Stimulated activated CD4-positive, alpha-beta T cell treated with anti-CD3 and anti-CD28 coated beads, TNF-alpha, amount 100 ng/mL, for 24 hours (primary cell): ENCODE results near the gene INSC.

Source experiments
- DNase-seq, 3 experiments: peaks; one replicate each; pipeline ENCODE4 v3.0.0-alpha.2; 2020; ENCODE audit warnings: low read depth in 3 of 3

Gene INSC

GRCh38 chr11:15222777-15223176 is 108.1 kb downstream of the INSC start:
- no peak for DNase-seq

- no peak for DNase-seq
These were observed 108.6 kb downstream of the INSC start for GRCh38 chr11:15223318-15223717.

- DNase-seq = no peak
These were observed 109.7 kb downstream of the INSC start for GRCh38 chr11:15224466-15224865.

- no peak for DNase-seq
These were observed 112.3 kb downstream of the INSC start for GRCh38 chr11:15227011-15227410.

GRCh38 chr11:15228331-15228849 is 113.7 kb downstream of the INSC start:
- DNase-seq = no peak

- DNase-seq = no peak
These were observed 114.3 kb downstream of the INSC start for GRCh38 chr11:15229069-15229468.

GRCh38 chr11:15232496-15232895 is 117.8 kb downstream of the INSC start:
- no peak for DNase-seq

- DNase-seq = no peak
These were observed 118.8 kb downstream of the INSC start for GRCh38 chr11:15233371-15234165.

GRCh38 chr11:15234796-15235195 is 120.1 kb downstream of the INSC start:
- no peak for DNase-seq

GRCh38 chr11:15236559-15236958 is 121.8 kb downstream of the INSC start:
- DNase-seq = no peak

GRCh38 chr11:15238856-15239255 is 124.1 kb downstream of the INSC start:
- no peak for DNase-seq

GRCh38 chr11:15248749-15249148 is 134.0 kb downstream of the INSC start:
- no peak for DNase-seq

- no peak for DNase-seq
These were observed 143.9 kb downstream of the INSC start for GRCh38 chr11:15258433-15259165.

GRCh38 chr11:15266999-15267398 is 152.3 kb downstream of the INSC start:
- no peak for DNase-seq

GRCh38 chr11:15268598-15268997 is 153.9 kb downstream of the INSC start:
- no peak for DNase-seq

- no peak for DNase-seq
These were observed 160.4 kb downstream of the INSC start for GRCh38 chr11:15275141-15275540.

- DNase-seq = no peak
These were observed 161.9 kb downstream of the INSC start for GRCh38 chr11:15276621-15277020.

- no peak for DNase-seq
These were observed 163.4 kb downstream of the INSC start for GRCh38 chr11:15278128-15278527.

- no peak for DNase-seq
These were observed 165.7 kb downstream of the INSC start for GRCh38 chr11:15280393-15280792.

- DNase-seq = no peak
These were observed 168.0 kb downstream of the INSC start for GRCh38 chr11:15282754-15283153.

GRCh38 chr11:15286465-15286864 is 171.7 kb downstream of the INSC start:
- DNase-seq = no peak

GRCh38 chr11:15288863-15289262 is 174.1 kb downstream of the INSC start:
- no peak for DNase-seq

- no peak for DNase-seq
These were observed 175.0 kb downstream of the INSC start for GRCh38 chr11:15289723-15290122.
